SH-SY5Y (cell line): Measurements from ENCODE around the gene ZBTB1.

Experiments
- GATA2 ChIP-seq: IDR thresholded peaks from 2 replicates; pipeline ENCODE4 v1.6.1; 2011; ENCODE audit warnings: mild to moderate bottlenecking, low read depth, low read length
- GATA3 ChIP-seq: IDR thresholded peaks from 2 replicates; pipeline ENCODE4 v1.6.1; 2011; ENCODE audit warnings: low read depth, mild to moderate bottlenecking, low read length, moderate library complexity

DNA sequence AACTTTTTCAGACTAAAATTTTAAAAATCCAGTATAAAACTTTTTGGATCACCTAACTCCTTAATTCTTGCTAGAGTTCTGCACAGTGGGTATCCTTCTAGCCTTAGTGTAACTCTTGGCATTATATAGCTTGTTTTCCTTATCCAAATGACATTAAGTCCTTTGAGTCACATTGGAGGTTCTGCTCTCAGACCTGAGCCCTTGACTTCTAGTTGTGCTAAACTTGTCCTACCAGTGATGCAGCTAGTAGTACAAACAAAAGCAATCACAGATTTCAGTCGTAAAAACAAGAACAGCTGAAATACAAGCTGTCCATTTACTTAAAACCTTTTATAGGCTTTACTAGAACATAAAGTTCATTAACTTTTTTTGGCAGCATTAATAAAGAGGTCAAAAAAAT is 10.5 kb downstream of the ZBTB1 start:
- TF ChIP-seq GATA2 (no peak), GATA3 (no peak)
